Measurements from ENCODE around the gene MAMDC2. TPM values are rescaled to one million over a fixed set of nuclear protein-coding genes. Genes with fewer than 3 reads are reported as not detected.

Gene MAMDC2
- total RNA-seq, 4 donors from 2014 or later = 15.8 to 19.6 (median 18.4) TPM

GRCh38 chr9:70093095-70093494 lies 49.4 kb downstream of the MAMDC2 start:
- no peak overlapping the region for H3K27ac ChIP-seq

DNA sequence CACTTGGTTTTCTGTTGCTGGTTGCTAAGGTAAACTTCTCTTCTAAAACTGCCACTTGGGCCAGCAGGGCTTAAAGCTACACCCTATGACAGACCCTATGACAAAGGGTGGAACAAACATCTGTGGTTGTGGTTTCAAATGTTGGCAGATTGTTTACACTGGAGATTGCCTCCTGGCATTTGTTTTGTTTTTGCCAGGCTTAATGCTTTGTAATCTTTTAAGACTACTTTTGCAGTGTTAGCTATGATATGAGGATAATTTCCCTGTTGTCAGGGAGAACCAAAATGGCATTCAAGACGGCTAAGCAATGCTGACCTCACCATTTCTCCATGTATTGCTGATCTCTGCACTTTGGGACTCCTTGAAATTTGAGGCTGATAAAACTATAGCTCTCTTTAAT lies 50.3 kb downstream of the MAMDC2 start:
- Histone ChIP-seq H3K27me3 (no peaks in the 10 kb centered on the region), H3K9me3 (no peaks in the 10 kb centered on the region), H3K4me3 (replicated peaks in 1 of 3) (no peak overlapping the region), H3K27ac (no peak overlapping the region), H3K36me3 (no peaks in the 10 kb centered on the region), H3K4me1 (peaks cover 8 to 9% of the 10 kb centered on the region in 2 donors)
- intact Hi-C loops (cut with DNase I) = no loop called here
- 19 to 22% methylated on average over 1 of the region's 1 CpG for WGBS, 2 donors
- no peak for DNase-seq
- TF ChIP-seq, protein P1, sequence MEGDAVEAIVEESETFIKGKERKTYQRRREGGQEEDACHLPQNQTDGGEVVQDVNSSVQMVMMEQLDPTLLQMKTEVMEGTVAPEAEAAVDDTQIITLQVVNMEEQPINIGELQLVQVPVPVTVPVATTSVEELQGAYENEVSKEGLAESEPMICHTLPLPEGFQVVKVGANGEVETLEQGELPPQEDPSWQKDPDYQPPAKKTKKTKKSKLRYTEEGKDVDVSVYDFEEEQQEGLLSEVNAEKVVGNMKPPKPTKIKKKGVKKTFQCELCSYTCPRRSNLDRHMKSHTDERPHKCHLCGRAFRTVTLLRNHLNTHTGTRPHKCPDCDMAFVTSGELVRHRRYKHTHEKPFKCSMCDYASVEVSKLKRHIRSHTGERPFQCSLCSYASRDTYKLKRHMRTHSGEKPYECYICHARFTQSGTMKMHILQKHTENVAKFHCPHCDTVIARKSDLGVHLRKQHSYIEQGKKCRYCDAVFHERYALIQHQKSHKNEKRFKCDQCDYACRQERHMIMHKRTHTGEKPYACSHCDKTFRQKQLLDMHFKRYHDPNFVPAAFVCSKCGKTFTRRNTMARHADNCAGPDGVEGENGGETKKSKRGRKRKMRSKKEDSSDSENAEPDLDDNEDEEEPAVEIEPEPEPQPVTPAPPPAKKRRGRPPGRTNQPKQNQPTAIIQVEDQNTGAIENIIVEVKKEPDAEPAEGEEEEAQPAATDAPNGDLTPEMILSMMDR (IDR thresholded peaks at IDR 0.05) = no peak
- TF ChIP-seq POLR2A (IDR thresholded peaks at IDR 0.05) = no peak

More at GRCh38 chr9:70093095-70093494, 49.4 kb downstream of the MAMDC2 start:
- TF ChIP-seq, protein P1 (IDR thresholded peaks at IDR 0.05) = no peak
- no peak for TF ChIP-seq POLR2A (IDR thresholded peaks at IDR 0.05)
- Histone ChIP-seq H3K4me1 (peaks cover 8 to 9% of the 10 kb centered on the region in 2 donors), H3K36me3 (no peaks in the 10 kb centered on the region), H3K9me3 (no peaks in the 10 kb centered on the region), H3K27me3 (no peaks in the 10 kb centered on the region), H3K4me3 (replicated peaks in 1 of 3) (no peak overlapping the region)
- intact Hi-C loops (cut with DNase I) = no loop called here
- no peak for DNase-seq

DNA sequence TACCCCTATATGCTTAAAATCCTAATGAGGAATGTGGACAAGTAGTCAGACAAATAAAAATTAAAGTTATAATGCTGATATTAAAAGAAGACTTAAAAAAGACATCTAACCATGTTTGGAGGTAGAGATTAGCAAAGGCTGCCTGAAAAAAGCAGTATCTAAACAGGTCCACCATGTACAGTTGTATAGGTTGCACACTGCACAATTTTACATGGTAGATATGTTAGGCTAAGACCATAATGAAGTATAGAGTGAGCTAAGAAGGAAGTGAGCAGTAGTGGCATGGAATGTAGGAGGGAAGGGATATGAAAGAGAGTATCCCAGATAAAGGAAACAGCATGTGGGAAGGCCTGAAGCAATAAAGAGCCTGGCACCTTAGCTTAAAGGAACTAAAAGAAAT lies 51.1 kb downstream of the MAMDC2 start:
- H3K9me3 ChIP-seq = no peaks in the 10 kb centered on the region
- H3K4me3 ChIP-seq (replicated peaks in 1 of 3) = no peak overlapping the region
- H3K27me3 ChIP-seq = no peaks in the 10 kb centered on the region
- intact Hi-C loops (cut with DNase I) = no loop called here
- TF ChIP-seq POLR2A (IDR thresholded peaks at IDR 0.05) = no peak
- TF ChIP-seq, protein P1 (IDR thresholded peaks at IDR 0.05) = no peak
- DNase-seq = no peak
- H3K4me1 ChIP-seq = peaks cover 8 to 9% of the 10 kb centered on the region in 2 donors
- no peak overlapping the region for H3K27ac ChIP-seq
- no peaks in the 10 kb centered on the region for H3K36me3 ChIP-seq

GRCh38 chr9:70097187-70097586 lies 53.5 kb downstream of the MAMDC2 start:
- H3K4me3 ChIP-seq (replicated peaks in 1 of 3) = no peak overlapping the region
- intact Hi-C loops (cut with DNase I) = no loop called here
- H3K4me1 ChIP-seq = peaks cover 8 to 9% of the 10 kb centered on the region in 2 donors
- no peak overlapping the region for H3K27ac ChIP-seq
- no peaks in the 10 kb centered on the region for H3K9me3 ChIP-seq
- DNase-seq = no peak
- TF ChIP-seq POLR2A (IDR thresholded peaks at IDR 0.05) = no peak
- TF ChIP-seq, protein P1 (IDR thresholded peaks at IDR 0.05) = no peak
- no peaks in the 10 kb centered on the region for H3K36me3 ChIP-seq
- 84 to 91% methylated on average over 4 of the region's 4 CpGs for WGBS, 2 donors
- H3K27me3 ChIP-seq = no peaks in the 10 kb centered on the region

DNA sequence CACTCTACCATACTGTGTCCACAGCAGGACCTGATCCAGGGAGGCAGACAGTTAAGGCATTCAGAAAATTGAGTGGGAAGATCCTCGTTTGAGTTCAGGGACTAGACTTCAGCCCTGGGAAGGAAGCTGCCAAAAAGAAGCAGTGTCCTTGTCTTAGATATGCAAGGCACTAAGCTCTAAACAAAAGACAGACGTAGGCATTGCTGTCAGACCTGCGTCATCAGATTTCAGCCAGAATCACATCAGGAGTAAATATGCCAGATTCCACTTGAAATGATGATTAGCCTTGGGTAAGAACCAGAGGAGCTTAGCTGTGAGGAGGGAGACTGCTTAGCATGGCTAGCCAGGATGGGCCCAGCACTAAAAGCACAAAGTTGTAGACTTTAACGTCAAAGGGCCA lies 56.7 kb downstream of the MAMDC2 start:
- Histone ChIP-seq H3K27ac (no peak overlapping the region), H3K36me3 (no peaks in the 10 kb centered on the region), H3K27me3 (no peaks in the 10 kb centered on the region), H3K9me3 (no peaks in the 10 kb centered on the region), H3K4me3 (replicated peaks in 1 of 3) (no peak overlapping the region), H3K4me1 (no peaks in the 10 kb centered on the region)
- no peak for DNase-seq
- WGBS, 2 donors = 75 to 78% methylated on average over 4 of the region's 4 CpGs
- intact Hi-C loops (cut with DNase I) = no loop called here
- TF ChIP-seq, protein P1 (IDR thresholded peaks at IDR 0.05) = no peak
- no peak for TF ChIP-seq POLR2A (IDR thresholded peaks at IDR 0.05)

Measured in thyroid gland (tissue), 4 donors.